ENCODE measurements around the gene MACROD2. TPM values are rescaled to one million over a fixed set of nuclear protein-coding genes. Genes with fewer than 3 reads are reported as not detected.

Gene MACROD2
- total RNA-seq, 1 experiment from 2014 or later: 1.4 TPM

GRCh38 chr20:14721926-14722452, 726.7 kb downstream of the MACROD2 start:
- ChIA-PET CTCF (no interaction called here), POLR2A (ENCODE audit: low non-redundant PET) (no interaction called here)
- H3K27me3 ChIP-seq (replicated peaks; ENCODE audit: insufficient read depth, low read depth, low read length, poor library complexity): no peaks in the 10 kb centered on the region
- H3K4me3 ChIP-seq (ENCODE audit: low read depth, low read length, poor library complexity, severe bottlenecking): no peak overlapping the region
- no TSS peak for BruUV-seq (replicated peaks)
- H3K36me3 ChIP-seq (ENCODE audit: insufficient read depth, low read length, poor library complexity, severe bottlenecking): no peaks in the 10 kb centered on the region
- intact Hi-C loops (cut with micrococcal nuclease; ENCODE audit: unreplicated experiment): no loop called here
- H3K4me1 ChIP-seq (ENCODE audit: insufficient read depth, low read length, poor library complexity, severe bottlenecking): no peaks in the 10 kb centered on the region
- H3K27ac ChIP-seq (ENCODE audit: low read depth, low read length, poor library complexity, severe bottlenecking): no peak overlapping the region
- no peaks in the 10 kb centered on the region for H3K9me3 ChIP-seq (ENCODE audit: low read depth, low read length, poor library complexity, severe bottlenecking)
- no peak for DNase-seq (ENCODE audit: low spot score)
- TF ChIP-seq EZH2 (IDR thresholded peaks at IDR 0.05; ENCODE audit: borderline replicate concordance, low read depth, low read length, poor library complexity, severe bottlenecking) (no peak), CTCF (conservative IDR thresholded peaks at IDR 0.05; ENCODE audit: low read depth, low read length) (no peak)

GRCh38 chr20:14723614-14724013, 728.3 kb downstream of the MACROD2 start:
- ChIA-PET POLR2A (ENCODE audit: low non-redundant PET) (no interaction called here), CTCF (no interaction called here)
- Histone ChIP-seq H3K36me3 (ENCODE audit: insufficient read depth, low read length, poor library complexity, severe bottlenecking) (no peaks in the 10 kb centered on the region), H3K27me3 (replicated peaks; ENCODE audit: insufficient read depth, low read depth, low read length, poor library complexity) (no peaks in the 10 kb centered on the region), H3K4me3 (ENCODE audit: low read depth, low read length, poor library complexity, severe bottlenecking) (no peak overlapping the region), H3K9me3 (ENCODE audit: low read depth, low read length, poor library complexity, severe bottlenecking) (no peaks in the 10 kb centered on the region), H3K4me1 (ENCODE audit: insufficient read depth, low read length, poor library complexity, severe bottlenecking) (no peaks in the 10 kb centered on the region), H3K27ac (ENCODE audit: low read depth, low read length, poor library complexity, severe bottlenecking) (no peak overlapping the region)
- DNase-seq (ENCODE audit: low spot score): no peak
- BruUV-seq (replicated peaks): no TSS peak
- intact Hi-C loops (cut with micrococcal nuclease; ENCODE audit: unreplicated experiment): no loop called here
- TF ChIP-seq EZH2 (IDR thresholded peaks at IDR 0.05; ENCODE audit: borderline replicate concordance, low read depth, low read length, poor library complexity, severe bottlenecking) (no peak), CTCF (conservative IDR thresholded peaks at IDR 0.05; ENCODE audit: low read depth, low read length) (no peak)

- DNase-seq (ENCODE audit: low spot score): no peak
- no TSS peak for BruUV-seq (replicated peaks)
Measured at GRCh38 chr20:14724036-14724435, 728.7 kb downstream of the MACROD2 start.

More at GRCh38 chr20:14724036-14724435, 728.7 kb downstream of the MACROD2 start:
- H3K36me3 ChIP-seq (ENCODE audit: insufficient read depth, low read length, poor library complexity, severe bottlenecking): no peaks in the 10 kb centered on the region
- ChIA-PET CTCF (no interaction called here), POLR2A (ENCODE audit: low non-redundant PET) (no interaction called here)
- no peaks in the 10 kb centered on the region for H3K27me3 ChIP-seq (replicated peaks; ENCODE audit: insufficient read depth, low read depth, low read length, poor library complexity)
- no peak for TF ChIP-seq CTCF (conservative IDR thresholded peaks at IDR 0.05; ENCODE audit: low read depth, low read length)
- TF ChIP-seq EZH2 (IDR thresholded peaks at IDR 0.05; ENCODE audit: borderline replicate concordance, low read depth, low read length, poor library complexity, severe bottlenecking): no peak
- no peaks in the 10 kb centered on the region for H3K9me3 ChIP-seq (ENCODE audit: low read depth, low read length, poor library complexity, severe bottlenecking)
- H3K27ac ChIP-seq (ENCODE audit: low read depth, low read length, poor library complexity, severe bottlenecking): no peak overlapping the region
- no peak overlapping the region for H3K4me3 ChIP-seq (ENCODE audit: low read depth, low read length, poor library complexity, severe bottlenecking)
- intact Hi-C loops (cut with micrococcal nuclease; ENCODE audit: unreplicated experiment): no loop called here
- H3K4me1 ChIP-seq (ENCODE audit: insufficient read depth, low read length, poor library complexity, severe bottlenecking): no peaks in the 10 kb centered on the region
